HCT116 (cell line): ENCODE results near the gene FOXA2.

Experiments used
- CTCF ChIP-seq, 3 experiments: fragments of 200-600 bp in 1 of 3; sonication (generic) in 1 of 3; IDR thresholded peaks in 2 of 3; conservative IDR thresholded peaks in 1 of 3; 2 replicates each; pipeline ENCODE4 v1.5.1; 2012 to 2017; ENCODE audit warnings: low read depth in 2 of 3, low read length in 2 of 3, antibody characterized with exemption in 1 of 3, borderline replicate concordance in 1 of 3, control low read depth in 1 of 3, mild to moderate bottlenecking in 1 of 3, mixed read lengths in 1 of 3, mixed run types in 1 of 3, moderate library complexity in 1 of 3; ENCODE audit not compliant: insufficient read depth in 1 of 3
- EZH2phosphoT487 ChIP-seq: fragments of 200-600 bp; IDR thresholded peaks from 2 replicates; pipeline ENCODE4 v1.6.1; 2018; ENCODE audit warnings: antibody characterized with exemption, borderline replicate concordance
- MAX ChIP-seq: IDR thresholded peaks from 2 replicates; pipeline ENCODE4 v1.6.1; 2012
- POLR2A ChIP-seq: IDR thresholded peaks from 2 replicates; pipeline ENCODE4 v1.7.0; 2011; ENCODE audit warnings: borderline replicate concordance; ENCODE audit not compliant: insufficient read depth, insufficient read length; ENCODE audit errors: extremely low read depth
- REST ChIP-seq: IDR thresholded peaks from 2 replicates; pipeline ENCODE4 v1.6.1; 2012; ENCODE audit warnings: low read depth
- SIN3A ChIP-seq: IDR thresholded peaks from 2 replicates; pipeline ENCODE4 v1.6.1; 2012; ENCODE audit warnings: low read depth
- SRF ChIP-seq: IDR thresholded peaks from 2 replicates; pipeline ENCODE4 v1.6.1; 2012; ENCODE audit warnings: low read depth
- ZBTB33 ChIP-seq: IDR thresholded peaks from 2 replicates; pipeline ENCODE4 v1.6.1; 2011; ENCODE audit warnings: mild to moderate bottlenecking, low read length, moderate library complexity; ENCODE audit not compliant: insufficient replicate concordance; ENCODE audit errors: extremely low read depth
- ZFX ChIP-seq: fragments of 450-650 bp; IDR thresholded peaks from 2 replicates; pipeline ENCODE4 v1.6.1; 2017

- no peak for TF ChIP-seq CTCF (IDR thresholded peaks at IDR 0.05 in 2 of 3, conservative IDR thresholded peaks at IDR 0.05 in 1 of 3; ENCODE audit: borderline replicate concordance in 1 of 3, insufficient read depth in 1 of 3, low read depth in 2 of 3, low read length in 2 of 3)
- no peak for TF ChIP-seq ZBTB33
- TF ChIP-seq POLR2A = no peak
- TF ChIP-seq MAX = no peak
- TF ChIP-seq EZH2phosphoT487 = no peak
- TF ChIP-seq SRF = no peak
- no peak for TF ChIP-seq ZFX
- TF ChIP-seq REST = no peak
- TF ChIP-seq SIN3A = no peak
These were observed 23.3 kb upstream of the FOXA2 start for GRCh38 chr20:22607695-22608094.
